ENCODE results near the gene FAM3C. TPM values are rescaled to one million over a fixed set of nuclear protein-coding genes. Genes with fewer than 3 reads are reported as not detected.

The FAM3C gene
- total RNA-seq, 1 donor from 2014 or later, result 64.8 TPM

- no peak for DNase-seq (ENCODE audit: low spot score)
These were observed 16.2 kb downstream of the FAM3C start for GRCh38 chr7:121379930-121380329.

GRCh38 chr7:121376979-121377378 lies 19.1 kb downstream of the FAM3C start:
- no peak for DNase-seq (ENCODE audit: low spot score)

- DNase-seq (ENCODE audit: low spot score), result no peak
These were observed 22.9 kb downstream of the FAM3C start for GRCh38 chr7:121373177-121373576.

- no peak for DNase-seq (ENCODE audit: low spot score)
These were observed 23.6 kb downstream of the FAM3C start for GRCh38 chr7:121372376-121373010.

GRCh38 chr7:121371883-121372282 lies 24.2 kb downstream of the FAM3C start:
- no peak for DNase-seq (ENCODE audit: low spot score)

- no peak for DNase-seq (ENCODE audit: low spot score)
These were observed 24.7 kb downstream of the FAM3C start for GRCh38 chr7:121371367-121371766.

GRCh38 chr7:121369462-121369861 lies 26.6 kb downstream of the FAM3C start:
- no peak for DNase-seq (ENCODE audit: low spot score)

- no peak for DNase-seq (ENCODE audit: low spot score)
These were observed 29.2 kb downstream of the FAM3C start for GRCh38 chr7:121366852-121367431.

GRCh38 chr7:121360564-121360963 lies 35.5 kb downstream of the FAM3C start:
- no peak for DNase-seq (ENCODE audit: low spot score)

- DNase-seq (ENCODE audit: low spot score), result no peak
These were observed 40.5 kb downstream of the FAM3C start for GRCh38 chr7:121355574-121355973.

GRCh38 chr7:121352323-121352722 lies 43.8 kb downstream of the FAM3C start:
- DNase-seq (ENCODE audit: low spot score), result no peak

GRCh38 chr7:121351682-121352081 lies 44.4 kb downstream of the FAM3C start:
- no peak for DNase-seq (ENCODE audit: low spot score)

GRCh38 chr7:121344497-121344896 lies 51.6 kb downstream of the FAM3C start:
- DNase-seq (ENCODE audit: low spot score), result no peak

GRCh38 chr7:121344093-121344492 lies 52.0 kb downstream of the FAM3C start:
- DNase-seq (ENCODE audit: low spot score), result no peak

- no peak for DNase-seq (ENCODE audit: low spot score)
These were observed 52.8 kb downstream of the FAM3C start for GRCh38 chr7:121343302-121343701.

GRCh38 chr7:121342631-121343030 lies 53.5 kb downstream of the FAM3C start:
- no peak for DNase-seq (ENCODE audit: low spot score)

GRCh38 chr7:121341933-121342332 lies 54.2 kb downstream of the FAM3C start:
- no peak for DNase-seq (ENCODE audit: low spot score)

- no peak for DNase-seq (ENCODE audit: low spot score)
These were observed 57.0 kb downstream of the FAM3C start for GRCh38 chr7:121339082-121339481.

- no peak for DNase-seq (ENCODE audit: low spot score)
These were observed 58.7 kb downstream of the FAM3C start for GRCh38 chr7:121337398-121337797.

- no peak for DNase-seq (ENCODE audit: low spot score)
These were observed 59.5 kb downstream of the FAM3C start for GRCh38 chr7:121336579-121336978.

GRCh38 chr7:121334875-121335648 lies 61.0 kb downstream of the FAM3C start:
- no peak for DNase-seq (ENCODE audit: low spot score)

GRCh38 chr7:121334376-121334775 lies 61.7 kb downstream of the FAM3C start:
- no peak for DNase-seq (ENCODE audit: low spot score)

GRCh38 chr7:121331574-121331973 lies 64.5 kb downstream of the FAM3C start:
- DNase-seq (ENCODE audit: low spot score), result no peak
